ENCODE measurements around the gene CCDC91.

- no peak for TF ChIP-seq CTCF (IDR thresholded peaks at IDR 0.05)
- no peak for TF ChIP-seq POLR2AphosphoS5 (IDR thresholded peaks at IDR 0.05)
Measured at GRCh38 chr12:28500373-28501024, 310.2 kb downstream of the CCDC91 start.
